Thoracic aorta endothelial cell (primary cell): ENCODE data around the gene MTHFD1L. TPM values are rescaled to one million over a fixed set of nuclear protein-coding genes. Genes with fewer than 3 reads are reported as not detected.

Source experiments
- small RNA-seq: library from RNA; depleted of rRNA; stranded (forward); fragments of <200 nt; gene quantifications from one replicate; pipeline ENCODE3, GENCODE V24; 2012
- total RNA-seq: library from RNA; depleted of rRNA; stranded (reverse); fragments of >200 nt; gene quantifications from 2 replicates; pipeline ENCODE4 v1.2.3, GENCODE V29; 2012

MTHFD1L gene
- total RNA-seq, result 70.6 and 80.5 TPM in 2 replicates

DNA sequence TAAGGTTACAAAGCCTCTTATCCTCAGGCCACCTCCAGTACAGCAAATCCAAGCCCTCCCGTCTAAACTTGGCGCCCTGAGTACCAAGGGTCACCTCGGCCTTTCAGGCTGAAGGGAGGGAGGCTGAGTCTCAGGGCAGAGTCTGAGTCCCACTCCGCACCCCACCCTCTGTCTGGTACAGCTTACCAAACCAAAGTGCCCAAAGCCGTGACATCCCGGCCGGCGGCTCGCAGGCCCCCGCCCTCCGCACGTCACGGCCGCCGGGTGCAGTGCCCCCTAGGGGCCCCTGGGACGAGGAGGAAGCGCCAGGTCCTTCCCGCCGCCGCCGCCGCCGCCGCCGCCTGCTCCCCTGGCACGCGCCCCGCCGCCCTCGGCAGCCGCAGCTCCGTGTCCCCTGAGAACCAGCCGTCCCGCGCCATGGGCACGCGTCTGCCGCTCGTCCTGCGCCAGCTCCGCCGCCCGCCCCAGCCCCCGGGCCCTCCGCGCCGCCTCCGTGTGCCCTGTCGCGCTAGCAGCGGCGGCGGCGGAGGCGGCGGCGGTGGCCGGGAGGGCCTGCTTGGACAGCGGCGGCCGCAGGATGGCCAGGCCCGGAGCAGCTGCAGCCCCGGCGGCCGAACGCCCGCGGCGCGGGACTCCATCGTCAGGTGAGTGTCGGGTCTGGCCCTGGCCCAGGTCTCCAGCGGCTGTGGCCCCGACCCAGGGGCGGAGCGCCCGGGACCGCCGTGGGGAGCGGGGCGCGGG is at the start of gene MTHFD1L:
Gene MTHFD1L (plus strand): TSS at position 297 of the 741 bp plus-strand sequence. CDS start 121 bp downstream, at position 418.

Small RNAs within 50 kb of the gene (small RNA-seq; reads per million reads assigned to genes)
- not detected for gene RNU6-302P
